Panc1 (cell line): Measurements from ENCODE around the gene TSHR. TPM values are rescaled to one million over a fixed set of nuclear protein-coding genes. Genes with fewer than 3 reads are reported as not detected.

ENCODE experiments used
- ATAC-seq: fragments of 200-7000 bp; cut with Tn5 transposase; 2 replicates; pipeline ENCODE4 v1.9.1; 2020; ENCODE audit warnings: mild to moderate bottlenecking, moderate library complexity
- BruUV-seq: library from RNA; stranded (reverse); fragments of 400-500 nt; replicated peaks from 2 replicates; lab custom pipeline; 2021; lab: Mats Ljungman, UMichigan
- CTCF ChIA-PET: fragments of 300-600 bp; sonication (Branson Sonifier 250); formaldehyde crosslinking; loops from one replicate; lab custom pipeline; 2022; ENCODE audit warnings: antibody characterized with exemption; lab: Charles Lee
- POLR2A ChIA-PET: fragments of 300-600 bp; sonication (Branson Sonifier 250); formaldehyde crosslinking; loops from one replicate; lab custom pipeline; 2022; ENCODE audit warnings: antibody characterized with exemption; lab: Charles Lee
- DNase-seq: peaks from one replicate; pipeline ENCODE4 v3.0.0-alpha.2; 2010; ENCODE audit warnings: low read depth, low spot score
- H3K27ac ChIP-seq: 2 replicates; pipeline ENCODE4 v1.5.1; 2011; ENCODE audit warnings: mild to moderate bottlenecking, low read length, inconsistent platforms
- H3K27me3 ChIP-seq: fragments of 200-500 bp; sonication (Bioruptor generic); 2 replicates; pipeline ENCODE4 v1.6.0; 2014; ENCODE audit warnings: low read length, inconsistent platforms; ENCODE audit not compliant: control insufficient read depth, insufficient read depth
- H3K36me3 ChIP-seq: fragments of 200-500 bp; sonication (Bioruptor generic); 2 replicates; pipeline ENCODE4 v1.5.1; 2014; ENCODE audit warnings: inconsistent platforms, mild to moderate bottlenecking, low read length, moderate library complexity; ENCODE audit not compliant: control insufficient read depth, insufficient read depth
- H3K4me1 ChIP-seq: 2 replicates; pipeline ENCODE4 v1.5.1; 2011; ENCODE audit warnings: inconsistent platforms, mild to moderate bottlenecking, low read length, moderate library complexity; ENCODE audit not compliant: control insufficient read depth, insufficient read depth
- H3K4me3 ChIP-seq, 2 experiments: 2 replicates each; pipeline ENCODE4 v1.5.1; 2011 to 2012; ENCODE audit warnings: low read depth in 2 of 2, low read length in 2 of 2, mild to moderate bottlenecking in 2 of 2, inconsistent platforms in 1 of 2, moderate library complexity in 1 of 2
- H3K9me3 ChIP-seq: fragments of 200-500 bp; sonication (Bioruptor generic); 2 replicates; pipeline ENCODE4 v1.5.1; 2014; ENCODE audit warnings: low read depth, mild to moderate bottlenecking, inconsistent platforms, low read length, moderate library complexity; ENCODE audit not compliant: control insufficient read depth, insufficient read depth
- CTCF ChIP-seq: fragments of 450-650 bp; IDR thresholded peaks from 2 replicates; pipeline ENCODE4 v1.5.1; 2017; ENCODE audit warnings: mild to moderate bottlenecking
- POLR2AphosphoS5 ChIP-seq: IDR thresholded peaks from 2 replicates; pipeline ENCODE4 v1.6.1; 2012; ENCODE audit warnings: mild to moderate bottlenecking, low read depth, low read length, moderate library complexity
- REST ChIP-seq, 2 experiments: IDR thresholded peaks; 2 replicates each; pipeline ENCODE4 v1.6.1; 2011 to 2012; ENCODE audit warnings: low read depth in 2 of 2, control low read depth in 1 of 2, low read length in 1 of 2, mild to moderate bottlenecking in 1 of 2, moderate library complexity in 1 of 2; ENCODE audit not compliant: insufficient read depth in 1 of 2
- SIN3A ChIP-seq: IDR thresholded peaks from 2 replicates; pipeline ENCODE4 v1.6.1; 2012; ENCODE audit warnings: low read depth, mild to moderate bottlenecking, low read length, moderate library complexity, borderline replicate concordance; ENCODE audit not compliant: insufficient read depth
- TCF7L2 ChIP-seq: IDR thresholded peaks from 2 replicates; pipeline ENCODE4 v1.6.1; 2011; ENCODE audit warnings: mild to moderate bottlenecking, low read depth, low read length, inconsistent platforms
- in situ Hi-C: cut with HindIII; loops from 2 replicates; pipeline ENCODE4 v1.10.0; 2016; ENCODE audit warnings: low sequenced_read_pairs, low pct_unique_long_range_greater_than_20kb
- intact Hi-C: fragments of 100-400 bp; cut with micrococcal nuclease; formaldehyde crosslinking; loops from one replicate; pipeline ENCODE4 v1.10.0; 2022; ENCODE audit not compliant: unreplicated experiment
- total RNA-seq: library from RNA; stranded (reverse); gene quantifications from one replicate; pipeline ENCODE4 v1.2.1, GENCODE V29; 2021; ENCODE audit not compliant: unreplicated experiment

TSHR gene
- total RNA-seq, 1 experiment from 2014 or later, result not detected

- intact Hi-C loops (no loop called here), in situ Hi-C loops (no loop called here)
- no peak for TF ChIP-seq CTCF
- no peak for TF ChIP-seq REST (IDR thresholded peaks at IDR 0.05; ENCODE audit: insufficient read depth in 1 of 2, low read depth in 2 of 2, low read length in 1 of 2)
- no peak for TF ChIP-seq TCF7L2
- no peak for TF ChIP-seq SIN3A
- no peak for TF ChIP-seq POLR2AphosphoS5
- Histone ChIP-seq H3K9me3 (no peaks in the 10 kb centered on the region), H3K4me3 (no peak overlapping the region), H3K27me3 (no peaks in the 10 kb centered on the region), H3K36me3 (no peaks in the 10 kb centered on the region), H3K27ac (no peak overlapping the region), H3K4me1 (no peaks in the 10 kb centered on the region)
- DNase-seq (no peak), ATAC-seq (no peak)
- CTCF ChIA-PET, result no interaction called here
- POLR2A ChIA-PET, result no interaction called here
- BruUV-seq, result no TSS peak
Observed at GRCh38 chr14:80982711-80983110, 27.3 kb downstream of the TSHR start.

- ChIA-PET CTCF (interaction anchor here (0.7 to 1.1 kb wide), 2 partner anchors 32 to 932 kb away, joined by 4 to 7 read pairs; partner anchors contain the start of gene TSHR), POLR2A (no interaction called here)
- Histone ChIP-seq H3K4me3 (no peak overlapping the region), H3K27ac (no peak overlapping the region), H3K36me3 (no peaks in the 10 kb centered on the region), H3K9me3 (no peaks in the 10 kb centered on the region), H3K27me3 (no peaks in the 10 kb centered on the region; the same call in 1 of the 2 replicates), H3K4me1 (no peaks in the 10 kb centered on the region)
- peak; percentile 77; the same call in 1 of the 2 replicates for ATAC-seq
- peak; percentile 55 for DNase-seq
- no TSS peak for BruUV-seq
- intact Hi-C loops (loop anchor here (1.0 kb wide), 1 partner anchor 32 kb away; the partner anchor contains the start of gene TSHR), in situ Hi-C loops (no loop called here)
- peak; percentile 85 for TF ChIP-seq CTCF
- no peak for TF ChIP-seq SIN3A
- no peak for TF ChIP-seq REST (IDR thresholded peaks at IDR 0.05; ENCODE audit: insufficient read depth in 1 of 2, low read depth in 2 of 2, low read length in 1 of 2)
- no peak for TF ChIP-seq TCF7L2
- TF ChIP-seq POLR2AphosphoS5, result no peak
Observed at GRCh38 chr14:80987235-80988032, 32.0 kb downstream of the TSHR start.
